IMR-90 (cell line): ENCODE data around the gene ZNFX1. TPM values are rescaled to one million over a fixed set of nuclear protein-coding genes. Genes with fewer than 3 reads are reported as not detected.
"Not testable (repeated sequence)": the region's sequence is repeated elsewhere in the genome, so short reads cannot be mapped to it uniquely, and the experiment has no call there.

Experiments used
- ATAC-seq: fragments of 200-7000 bp; cut with Tn5 transposase; 2 replicates; pipeline ENCODE4 v1.9.1; 2020; ENCODE audit warnings: low read depth, mild to moderate bottlenecking, moderate library complexity
- BruUV-seq: library from RNA; stranded (reverse); fragments of 400-500 nt; replicated peaks from 2 replicates; lab custom pipeline; 2021; lab: Mats Ljungman, UMichigan
- CTCF ChIA-PET: fragments of 300-600 bp; formaldehyde crosslinking; extraction: SDS; loops from one replicate; lab custom pipeline; 2021; ENCODE audit warnings: antibody characterized with exemption; lab: Yijun Ruan, JAX
- POLR2A ChIA-PET: fragments of 300-600 bp; sonication (Branson Sonifier 250); formaldehyde crosslinking; loops from one replicate; lab custom pipeline; 2022; ENCODE audit warnings: antibody characterized with exemption; ENCODE audit not compliant: unreplicated experiment; lab: Charles Lee
- DNase-seq: peaks from one replicate; pipeline ENCODE4 v3.0.0; 2013
- H2AFZ ChIP-seq: replicated peaks from 2 replicates; pipeline ENCODE3; 2013; ENCODE audit warnings: low read length, mild to moderate bottlenecking; ENCODE audit not compliant: poor library complexity
- H2AK5ac ChIP-seq: 2 replicates; pipeline ENCODE4 v1.6.1; 2013; ENCODE audit warnings: low read depth, low read length, inconsistent platforms
- H2AK9ac ChIP-seq: replicated peaks from 2 replicates; pipeline ENCODE3; 2013; ENCODE audit warnings: mild to moderate bottlenecking, low read depth, low read length, moderate library complexity; ENCODE audit not compliant: poor library complexity
- H2BK120ac ChIP-seq: 2 replicates; pipeline ENCODE4 v1.6.1; 2013; ENCODE audit warnings: low read depth, low read length, inconsistent platforms
- H2BK15ac ChIP-seq: 3 replicates; pipeline ENCODE4 v1.6.1; 2013; ENCODE audit warnings: low read depth, low read length, inconsistent platforms
- H2BK20ac ChIP-seq: 2 replicates; pipeline ENCODE4 v1.6.1; 2013; ENCODE audit warnings: low read depth, mild to moderate bottlenecking, inconsistent platforms, low read length, moderate library complexity
- H2BK5ac ChIP-seq: 2 replicates; pipeline ENCODE4 v1.6.1; 2013; ENCODE audit warnings: mild to moderate bottlenecking, low read depth, low read length, inconsistent platforms; ENCODE audit not compliant: poor library complexity, severe bottlenecking
- H3K14ac ChIP-seq: replicated peaks from 2 replicates; pipeline ENCODE4 v1.6.1; 2013; ENCODE audit warnings: low read depth, low read length, inconsistent platforms
- H3K18ac ChIP-seq: 2 replicates; pipeline ENCODE4 v1.6.1; 2013; ENCODE audit warnings: low read depth, low read length, control low read depth
- H3K23ac ChIP-seq: 2 replicates; pipeline ENCODE4 v1.6.1; 2013; ENCODE audit warnings: low read depth, low read length, inconsistent platforms
- H3K27ac ChIP-seq: 2 replicates; pipeline ENCODE4 v1.5.1; 2013; ENCODE audit warnings: mild to moderate bottlenecking, control low read depth, low read length; ENCODE audit not compliant: insufficient read depth
- H3K27me3 ChIP-seq: 2 replicates; pipeline ENCODE4 v1.6.1; 2013; ENCODE audit warnings: low read length; ENCODE audit not compliant: control insufficient read depth, insufficient read depth
- H3K36me3 ChIP-seq: 2 replicates; pipeline ENCODE4 v1.6.1; 2013; ENCODE audit warnings: low read length, mixed read lengths; ENCODE audit not compliant: control insufficient read depth, insufficient read depth
- H3K4ac ChIP-seq: 2 replicates; pipeline ENCODE4 v1.6.1; 2013; ENCODE audit warnings: low read depth, low read length, inconsistent platforms
- H3K4me1 ChIP-seq: 2 replicates; pipeline ENCODE4 v1.6.1; 2013; ENCODE audit warnings: low read length, mixed read lengths; ENCODE audit not compliant: control insufficient read depth, insufficient read depth
- H3K4me2 ChIP-seq: 2 replicates; pipeline ENCODE4 v1.6.1; 2013; ENCODE audit warnings: low read depth, mild to moderate bottlenecking, control low read depth, low read length, moderate library complexity
- H3K4me3 ChIP-seq: 2 replicates; pipeline ENCODE4 v1.5.1; 2013; ENCODE audit warnings: low read depth, mild to moderate bottlenecking, control low read depth, low read length, moderate library complexity; ENCODE audit not compliant: insufficient read depth
- H3K56ac ChIP-seq: 2 replicates; pipeline ENCODE4 v1.6.1; 2013; ENCODE audit warnings: low read length, inconsistent platforms; ENCODE audit not compliant: insufficient read depth; ENCODE audit errors: extremely low read depth
- H3K79me1 ChIP-seq, 2 experiments: 2 replicates each; pipeline ENCODE4 v1.6.1; 2013; ENCODE audit warnings: low read length in 2 of 2, inconsistent platforms in 1 of 2, low read depth in 1 of 2
- H3K9ac ChIP-seq: 2 replicates; pipeline ENCODE4 v1.6.1; 2013; ENCODE audit warnings: low read depth, low read length, control low read depth
- H3K9me1 ChIP-seq: 2 replicates; pipeline ENCODE4 v1.6.1; 2013; ENCODE audit warnings: low read length, inconsistent platforms; ENCODE audit not compliant: insufficient read depth
- H3K9me3 ChIP-seq: 2 replicates; pipeline ENCODE4 v1.6.1; 2013; ENCODE audit warnings: low read length; ENCODE audit not compliant: control insufficient read depth, insufficient read depth
- H4K20me1 ChIP-seq: 2 replicates; pipeline ENCODE4 v1.6.1; 2013; ENCODE audit warnings: low read length, inconsistent platforms; ENCODE audit not compliant: insufficient read depth
- H4K5ac ChIP-seq: 2 replicates; pipeline ENCODE4 v1.6.1; 2013; ENCODE audit warnings: mild to moderate bottlenecking, low read depth, low read length, control low read depth
- H4K8ac ChIP-seq, 2 experiments: 2 replicates each; pipeline ENCODE4 v1.6.1; 2013; ENCODE audit warnings: low read depth in 2 of 2, low read length in 2 of 2, control low read depth in 1 of 2, inconsistent platforms in 1 of 2
- H4K91ac ChIP-seq: 2 replicates; pipeline ENCODE4 v1.6.1; 2013; ENCODE audit warnings: low read depth, low read length, inconsistent platforms; ENCODE audit not compliant: insufficient read depth
- WGBS, 2 experiments: methylation state at CpG; one replicate each; pipeline versions ENCODE4 v1.1.5 to v1.1.7; 2013; ENCODE audit warnings: missing lambda C conversion rate in 2 of 2; ENCODE audit not compliant: insufficient read length in 1 of 2; ENCODE audit errors: extremely low coverage in 2 of 2; 5-methylcytosine and 5-hydroxymethylcytosine counted together
- dilution Hi-C: fragments of 300-500 bp; cut with HindIII; formaldehyde crosslinking; loops from one replicate; pipeline ENCODE4 v1.14.3; 2018; ENCODE audit warnings: low sequenced_read_pairs; ENCODE audit not compliant: unreplicated experiment
- in situ Hi-C: fragments of 300-500 bp; cut with MboI; formaldehyde crosslinking; loops from 3 replicates; pipeline ENCODE4 v1.14.3; 2019; ENCODE audit warnings: low sequenced_read_pairs, inconsistent platforms, mixed read lengths
- intact Hi-C: fragments of 100-400 bp; cut with micrococcal nuclease; formaldehyde crosslinking; loops from 2 replicates; pipeline ENCODE4 v1.10.0; 2022
- polyA plus RNA-seq, 3 experiments: library from polyadenylated mRNA; depleted of rRNA; stranded (reverse); fragments of >200 nt; gene quantifications; 2 replicates each; pipeline ENCODE4 v1.2.3, GENCODE V29; 2012; ENCODE audit warnings: low replicate concordance in 1 of 3
- total RNA-seq: library from RNA; depleted of rRNA; stranded (reverse); fragments of >200 nt; gene quantifications from 2 replicates; pipeline ENCODE4 v1.2.3, GENCODE V29; 2012

ZNFX1 gene
- total and polyA plus RNA-seq, 2 of the 4 experiments (the other 2 are of a cell fraction) = 10.9 to 60.9 TPM

GRCh38 chr20:49314052-49314451 is 36.2 kb upstream of the ZNFX1 start:
- H4K20me1 ChIP-seq, H4K91ac ChIP-seq, H3K27ac ChIP-seq, H3K18ac ChIP-seq, DNase-seq, CTCF ChIA-PET, H2AFZ ChIP-seq, POLR2A ChIA-PET, H4K8ac ChIP-seq, H2BK120ac ChIP-seq, H3K4me2 ChIP-seq, in situ Hi-C loops, H2BK15ac ChIP-seq, H3K79me1 ChIP-seq, H3K23ac ChIP-seq, H2BK20ac ChIP-seq, H2BK5ac ChIP-seq, H2AK5ac ChIP-seq, H3K4me3 ChIP-seq, H3K36me3 ChIP-seq, H3K4me1 ChIP-seq, H2AK9ac ChIP-seq, intact Hi-C loops, H3K14ac ChIP-seq, H3K9me1 ChIP-seq, dilution Hi-C loops, H3K4ac ChIP-seq, BruUV-seq, H3K56ac ChIP-seq, ATAC-seq, H4K5ac ChIP-seq, H3K9ac ChIP-seq: not testable (repeated sequence)
- no CpG with 5 or more reads among the region's 2 CpGs for WGBS, 2 experiments
- peaks cover 61% of the 10 kb centered on the region for H3K27me3 ChIP-seq
- H3K9me3 ChIP-seq = peaks cover 12% of the 10 kb centered on the region
